PFSK-1 (cell line): Measurements from ENCODE around the gene C1GALT1C1.

ENCODE experiments used
- POLR2AphosphoS5 ChIP-seq: IDR thresholded peaks from 2 replicates; pipeline ENCODE4 v1.6.1; 2012; ENCODE audit warnings: low read depth, mild to moderate bottlenecking, control low read depth, low read length, moderate library complexity
- REST ChIP-seq, 2 experiments: IDR thresholded peaks; 2 replicates each; pipeline versions ENCODE4 v1.6.1 to v1.8.0; 2011 to 2012; ENCODE audit warnings: low read depth in 2 of 2, low read length in 2 of 2, control low read depth in 1 of 2, inconsistent platforms in 1 of 2, mild to moderate bottlenecking in 1 of 2, moderate library complexity in 1 of 2; ENCODE audit not compliant: insufficient read depth in 1 of 2
- SIN3A ChIP-seq: IDR thresholded peaks from 2 replicates; pipeline ENCODE4 v1.6.1; 2012; ENCODE audit warnings: mild to moderate bottlenecking, low read length, moderate library complexity, borderline replicate concordance; ENCODE audit not compliant: insufficient read depth
- TAF1 ChIP-seq: IDR thresholded peaks from 2 replicates; pipeline ENCODE4 v1.6.1; 2012; ENCODE audit warnings: low read length, control low read depth, borderline replicate concordance; ENCODE audit not compliant: insufficient read depth

GRCh38 chrX:120668357-120668756 lies 38.5 kb upstream of the C1GALT1C1 start:
- no peak for TF ChIP-seq POLR2AphosphoS5
- no peak for TF ChIP-seq SIN3A
- no peak for TF ChIP-seq REST (IDR thresholded peaks at IDR 0.05; ENCODE audit: insufficient read depth in 1 of 2, low read depth in 2 of 2, low read length in 2 of 2)
- TF ChIP-seq TAF1, result no peak
